Measurements from ENCODE around the gene PGM5.

PGM5 gene

DNA sequence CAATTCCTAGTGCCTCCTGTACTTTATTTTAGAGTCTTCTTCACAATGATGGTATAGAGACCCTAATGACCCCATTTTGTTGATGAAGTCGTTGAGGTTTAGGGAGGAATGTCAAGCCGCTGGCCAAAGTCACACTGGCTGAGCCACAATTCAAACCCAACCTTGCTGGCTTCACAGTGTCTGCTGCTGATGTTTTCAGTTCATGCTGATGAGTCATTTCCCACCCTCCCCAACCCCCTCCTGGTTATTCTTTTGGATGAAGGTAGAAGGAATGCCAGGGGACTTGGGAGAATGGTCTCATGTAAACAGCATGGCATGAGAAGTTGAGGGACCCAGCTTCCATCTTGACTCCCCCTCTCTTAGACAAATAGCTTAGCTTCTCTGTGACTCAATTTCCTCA lies 115.7 kb downstream of the PGM5 start:
- TF ChIP-seq NFIC (IDR thresholded peaks at IDR 0.05) (no peak), TEAD4 (IDR thresholded peaks at IDR 0.05) (no peak), ZBTB7A (IDR thresholded peaks at IDR 0.05; ENCODE audit: low read depth) (no peak)

DNA sequence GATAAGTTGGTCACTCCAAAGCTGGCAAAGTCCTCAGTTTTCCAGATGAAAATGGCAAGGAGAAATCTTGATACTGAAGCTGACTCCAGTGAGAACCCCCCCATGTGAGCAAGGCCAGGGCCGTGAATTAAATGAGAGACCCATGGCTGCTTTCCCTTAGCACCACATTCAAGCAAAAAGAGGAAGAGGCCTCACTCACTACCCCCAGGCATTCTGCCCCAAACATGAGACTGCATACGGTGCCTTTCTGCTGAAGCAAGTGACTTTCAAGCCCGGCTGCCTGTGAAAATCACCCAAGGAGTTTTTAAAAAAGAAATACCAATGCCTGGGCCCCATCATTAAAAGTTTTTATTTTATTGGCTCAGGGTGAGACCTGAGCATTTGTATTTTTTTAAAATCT lies 117.4 kb downstream of the PGM5 start:
- TF ChIP-seq CREB1 (IDR thresholded peaks at IDR 0.05; ENCODE audit: low read depth) (no peak), FOXM1 (IDR thresholded peaks at IDR 0.05; ENCODE audit: borderline replicate concordance, low read depth) (no peak), CEBPB (IDR thresholded peaks at IDR 0.05) (no peak), REST (IDR thresholded peaks at IDR 0.05; ENCODE audit: low read depth) (no peak), USF1 (IDR thresholded peaks at IDR 0.05) (no peak), TEAD4 (IDR thresholded peaks at IDR 0.05) (no peak), TCF12 (IDR thresholded peaks at IDR 0.05; ENCODE audit: low read depth) (no peak), NFIC (IDR thresholded peaks at IDR 0.05) (no peak), TAF1 (IDR thresholded peaks at IDR 0.05; ENCODE audit: low read depth) (no peak), RAD21 (IDR thresholded peaks at IDR 0.05; ENCODE audit: low read depth) (no peak), EGR1 (IDR thresholded peaks at IDR 0.05) (no peak)
- TF ChIP-seq, protein P1, sequence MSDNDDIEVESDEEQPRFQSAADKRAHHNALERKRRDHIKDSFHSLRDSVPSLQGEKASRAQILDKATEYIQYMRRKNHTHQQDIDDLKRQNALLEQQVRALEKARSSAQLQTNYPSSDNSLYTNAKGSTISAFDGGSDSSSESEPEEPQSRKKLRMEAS (IDR thresholded peaks at IDR 0.05): no peak

GRCh38 chr9:68476422-68476821 lies 120.0 kb downstream of the PGM5 start:
- TF ChIP-seq TEAD4 (IDR thresholded peaks at IDR 0.05) (no peak), TCF12 (IDR thresholded peaks at IDR 0.05; ENCODE audit: low read depth) (no peak), REST (IDR thresholded peaks at IDR 0.05; ENCODE audit: low read depth) (no peak)

- TF ChIP-seq FOXM1 (IDR thresholded peaks at IDR 0.05; ENCODE audit: borderline replicate concordance, low read depth) (no peak), ZBTB7A (IDR thresholded peaks at IDR 0.05; ENCODE audit: low read depth) (no peak), REST (IDR thresholded peaks at IDR 0.05; ENCODE audit: low read depth) (no peak), RAD21 (IDR thresholded peaks at IDR 0.05; ENCODE audit: low read depth) (no peak), EGR1 (IDR thresholded peaks at IDR 0.05) (no peak), CREB1 (IDR thresholded peaks at IDR 0.05; ENCODE audit: low read depth) (no peak)
These were observed 120.4 kb downstream of the PGM5 start for GRCh38 chr9:68476847-68477246.

DNA sequence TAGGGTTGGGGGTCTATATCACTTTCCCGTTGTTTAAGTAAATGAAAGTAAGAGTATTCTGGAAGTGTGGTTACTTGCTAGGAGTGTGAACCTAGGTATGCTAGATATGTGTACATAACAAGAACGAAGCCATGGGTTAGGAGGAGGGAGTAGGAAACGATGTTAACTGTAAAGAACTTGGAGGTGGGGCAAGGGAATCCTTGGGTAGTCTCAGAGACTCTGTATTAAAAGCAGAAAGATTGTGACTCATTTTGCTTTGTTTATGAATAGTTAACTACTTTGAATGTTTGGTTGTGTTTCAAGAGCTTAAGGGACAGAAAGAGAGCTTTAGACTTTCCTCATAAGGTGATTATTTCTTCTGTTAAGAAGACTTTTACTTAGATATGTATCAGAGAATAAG lies 124.4 kb downstream of the PGM5 start:
- TF ChIP-seq REST (IDR thresholded peaks at IDR 0.05; ENCODE audit: low read depth): no peak
- TF ChIP-seq, protein P1 (IDR thresholded peaks at IDR 0.05): no peak
- no peak for TF ChIP-seq YY1 (IDR thresholded peaks at IDR 0.05; ENCODE audit: low read depth)
- no peak for TF ChIP-seq ZBTB7A (IDR thresholded peaks at IDR 0.05; ENCODE audit: low read depth)
- no peak for TF ChIP-seq CREB1 (IDR thresholded peaks at IDR 0.05; ENCODE audit: low read depth)
- no peak for TF ChIP-seq RAD21 (IDR thresholded peaks at IDR 0.05; ENCODE audit: low read depth)
- no peak for TF ChIP-seq FOXM1 (IDR thresholded peaks at IDR 0.05; ENCODE audit: borderline replicate concordance, low read depth)
- TF ChIP-seq CEBPB (IDR thresholded peaks at IDR 0.05): no peak
- no peak for TF ChIP-seq EGR1 (IDR thresholded peaks at IDR 0.05)

Measured in Ishikawa (cell line).